GM18867 (cell line): ENCODE measurements around the gene UQCRQ.
"Not testable (repeated sequence)": the region's sequence is repeated elsewhere in the genome, so short reads cannot be mapped to it uniquely, and the experiment has no call there.

Experiments
- ATAC-seq: cut with Tn5 transposase; IDR thresholded peaks from one replicate; pipeline ENCODE4 v1.9.1; 2021; ENCODE audit warnings: mild to moderate bottlenecking, moderate library complexity; ENCODE audit not compliant: unreplicated experiment

UQCRQ gene

DNA sequence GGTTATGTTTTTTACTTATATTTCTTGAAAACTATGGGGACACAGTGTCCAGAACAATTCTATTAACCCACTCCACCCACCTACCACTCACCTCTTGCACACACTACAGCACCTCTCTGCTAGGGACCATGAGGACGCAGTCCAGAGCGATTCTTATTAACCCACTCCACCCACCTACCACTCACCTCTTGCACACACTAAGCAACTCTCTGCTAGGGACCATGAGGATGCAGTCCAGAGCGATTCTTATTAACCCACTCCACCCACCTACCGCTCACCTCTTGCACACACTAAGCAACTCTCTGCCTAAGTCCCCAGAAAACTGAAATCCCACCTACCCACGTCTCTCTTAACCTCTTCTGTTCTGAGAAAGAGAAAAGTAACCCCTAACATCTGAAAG, 33.8 kb upstream of the UQCRQ start:
- ATAC-seq = no peak

DNA sequence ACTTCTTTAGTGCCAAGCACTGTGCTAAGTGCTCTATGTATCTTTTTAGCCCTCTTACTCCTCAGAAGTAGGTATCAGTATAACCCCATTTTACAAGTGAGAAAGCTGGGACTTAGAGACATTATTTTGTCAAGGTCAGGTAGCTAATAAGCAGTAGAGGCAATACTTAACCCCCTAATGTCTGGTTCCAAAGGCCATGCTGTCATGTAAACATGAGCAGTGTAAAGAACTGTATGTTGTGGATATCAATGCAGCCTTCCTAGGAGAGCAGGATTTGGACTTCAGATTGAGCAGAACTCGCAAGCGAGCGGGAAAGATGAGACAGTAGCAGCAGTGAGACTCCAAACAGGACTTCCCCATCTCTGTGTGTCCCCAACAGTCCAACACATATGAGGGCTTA, 32.4 kb upstream of the UQCRQ start:
- no peak for ATAC-seq

DNA sequence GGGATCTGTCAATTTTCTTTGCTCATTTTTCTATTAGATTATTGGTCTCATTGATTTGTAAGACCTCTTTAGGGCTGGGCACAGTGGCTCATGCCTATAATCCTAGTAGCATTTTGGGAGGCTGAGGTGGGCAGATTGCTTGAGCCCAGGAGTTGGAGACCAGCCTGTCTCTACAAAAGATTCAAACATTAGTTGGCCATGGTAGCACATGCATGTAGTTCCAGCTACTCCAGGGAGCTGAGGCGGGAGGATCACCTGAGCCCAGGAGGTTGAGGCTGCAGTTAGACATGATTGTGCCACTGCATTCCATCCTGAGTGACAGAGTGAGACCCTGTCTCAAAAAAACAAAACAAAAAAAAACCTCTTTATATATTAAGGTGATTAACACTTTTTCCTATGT, 29.6 kb upstream of the UQCRQ start:
- no peak for ATAC-seq

DNA sequence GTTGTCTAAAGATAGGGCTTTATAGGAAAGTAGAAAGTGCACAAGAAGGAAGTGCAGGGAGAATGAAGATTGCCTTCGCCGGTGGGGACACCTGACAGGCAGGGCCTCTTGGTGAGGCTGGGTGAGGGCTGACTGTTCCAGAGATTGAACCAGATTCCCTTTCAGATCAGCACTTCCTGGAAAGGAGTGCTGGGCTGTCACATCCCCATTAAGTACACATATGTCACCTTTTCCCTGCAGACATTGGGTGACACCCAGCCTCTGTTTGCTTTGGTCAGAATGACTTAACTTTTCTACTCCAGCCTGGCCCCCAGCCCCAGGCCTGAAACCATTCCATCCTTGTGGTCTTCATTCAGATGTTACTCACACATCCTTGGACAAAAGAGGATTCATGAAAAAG, 28.6 kb upstream of the UQCRQ start:
- ATAC-seq = no peak

DNA sequence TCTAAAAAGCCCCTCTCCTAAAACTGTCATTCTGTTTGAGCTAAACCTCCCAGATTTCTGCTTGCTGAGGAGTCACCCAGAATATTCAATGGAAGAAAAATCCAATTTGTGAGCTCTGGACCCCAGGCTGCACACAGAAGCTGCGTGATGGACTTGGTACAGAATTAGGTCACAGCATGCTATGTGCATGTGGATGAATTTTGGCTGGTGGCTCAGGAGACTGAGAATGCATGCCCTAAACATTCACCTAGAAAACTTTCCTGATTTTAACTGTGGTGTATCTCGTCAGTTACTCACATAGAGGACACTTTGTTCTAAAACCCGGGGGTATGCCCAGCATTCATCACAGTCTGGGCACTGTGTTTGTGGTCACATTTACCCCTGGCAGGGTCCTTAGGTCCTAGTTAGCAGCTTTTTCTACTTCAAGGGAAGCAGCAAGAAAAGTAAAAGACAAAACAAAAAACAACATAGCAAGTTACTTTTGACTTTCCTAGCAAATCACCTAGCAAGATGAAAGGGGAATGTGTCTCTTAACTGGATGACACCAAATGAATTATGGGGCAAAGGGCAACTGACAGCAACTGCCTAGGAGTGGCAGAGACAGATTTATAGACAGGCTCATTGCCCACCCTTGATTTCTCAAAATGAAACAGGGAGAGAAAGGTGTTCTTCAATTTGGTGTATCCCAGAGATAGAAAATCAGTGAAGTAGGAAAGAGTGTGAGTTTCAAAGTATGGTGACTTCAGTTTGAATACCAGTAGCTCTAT, 27.7 kb upstream of the UQCRQ start:
- ATAC-seq = no peak

DNA sequence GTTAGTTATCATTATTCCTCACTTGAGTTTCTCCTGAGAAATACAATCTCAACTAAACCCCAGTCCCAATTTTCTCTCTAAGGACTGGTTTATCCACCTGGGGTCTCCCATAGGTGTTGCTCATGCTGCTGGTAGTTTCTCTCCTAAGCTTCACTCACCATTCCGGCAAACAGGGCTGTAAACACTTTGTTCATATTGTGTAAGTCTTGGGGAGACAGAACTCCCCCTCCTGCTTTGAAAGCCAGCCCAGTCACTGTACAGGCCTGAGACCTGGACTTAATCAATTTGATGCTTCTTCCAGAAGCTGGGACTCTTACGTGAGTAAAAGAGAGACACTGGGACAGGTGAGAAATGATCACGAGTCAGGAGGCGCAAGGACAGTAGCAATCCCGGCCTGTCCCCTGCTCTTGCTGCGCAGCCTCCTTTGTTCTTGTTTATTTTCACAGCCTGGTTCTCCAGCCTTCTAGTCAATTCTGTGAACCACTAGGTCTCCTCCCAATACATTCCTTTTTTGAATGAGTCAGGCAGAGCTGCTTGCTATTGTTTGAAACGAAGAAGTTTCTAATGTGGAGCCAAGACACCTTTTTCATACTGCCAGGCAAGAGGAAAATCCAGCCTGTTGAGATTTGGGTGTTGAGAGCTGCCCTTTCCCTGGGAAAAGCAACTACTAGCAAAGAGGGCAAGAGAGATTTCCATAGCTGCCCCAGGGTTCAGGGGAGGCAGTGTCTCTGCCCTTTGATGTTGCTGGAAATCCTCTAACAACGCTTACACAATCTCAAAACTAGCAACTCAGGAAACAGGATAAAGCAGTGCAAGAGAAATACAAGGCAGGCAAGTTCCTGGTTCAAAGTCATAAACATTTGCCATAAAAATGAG, 26.8 kb upstream of the UQCRQ start:
- no peak for ATAC-seq

DNA sequence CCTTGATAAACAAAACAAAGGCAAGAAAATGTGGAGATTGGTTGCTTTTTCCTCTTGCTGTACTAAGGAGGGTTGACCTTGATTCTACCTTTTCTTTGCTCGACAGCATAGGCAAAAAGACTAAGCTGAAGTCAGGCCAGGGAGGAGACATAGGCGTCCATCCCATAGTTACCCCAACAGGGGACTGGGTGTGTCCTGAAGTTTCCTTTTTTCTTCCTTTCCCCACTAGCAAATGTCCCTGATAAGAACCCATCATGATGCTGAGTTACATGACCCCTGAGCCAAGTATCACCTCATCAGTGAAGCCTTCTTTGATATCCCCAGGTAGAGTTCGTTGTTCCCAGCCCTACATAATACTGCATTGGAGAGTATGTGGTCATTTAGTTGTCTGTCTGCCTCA, 26.1 kb upstream of the UQCRQ start:
- no peak for ATAC-seq

DNA sequence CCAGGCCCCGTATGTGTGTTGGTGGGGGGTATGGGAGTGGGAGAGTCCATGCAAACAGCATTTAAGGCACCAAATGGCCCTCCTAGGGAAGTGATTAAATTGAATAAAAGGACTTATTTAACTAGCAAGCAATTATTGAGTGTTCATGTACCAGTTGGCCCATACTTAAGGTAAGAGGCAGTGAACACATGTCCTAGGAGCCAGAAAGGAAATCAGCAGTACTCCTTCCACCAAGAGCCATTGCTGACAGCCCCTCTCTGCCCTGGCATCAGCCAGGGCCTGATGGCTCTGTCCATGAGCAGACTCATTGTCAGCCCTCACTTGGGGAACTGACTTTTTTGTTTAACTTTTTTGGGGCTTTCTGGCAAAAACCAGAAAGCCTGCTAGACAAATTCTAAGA, 25.5 kb upstream of the UQCRQ start:
- no peak for ATAC-seq

DNA sequence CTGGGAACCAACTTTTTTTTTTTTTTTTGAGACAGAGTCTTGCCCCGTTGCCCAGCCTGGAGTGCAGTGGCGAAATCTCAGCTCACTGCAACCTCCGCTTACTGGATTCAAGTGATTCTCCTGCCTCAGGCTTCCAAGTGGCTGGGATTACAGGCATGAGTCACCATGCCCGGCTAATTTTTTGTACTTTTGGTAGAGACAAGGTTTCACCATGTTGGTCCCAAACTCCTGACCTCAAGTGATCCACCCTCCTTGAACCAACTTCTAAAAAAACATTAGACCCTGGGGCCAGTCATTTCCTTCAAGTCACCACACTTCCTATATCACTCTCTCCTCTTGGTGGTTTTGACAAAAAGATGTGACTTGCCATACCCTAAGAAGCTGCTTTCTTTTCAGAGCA, 25.1 kb upstream of the UQCRQ start:
- no peak for ATAC-seq

DNA sequence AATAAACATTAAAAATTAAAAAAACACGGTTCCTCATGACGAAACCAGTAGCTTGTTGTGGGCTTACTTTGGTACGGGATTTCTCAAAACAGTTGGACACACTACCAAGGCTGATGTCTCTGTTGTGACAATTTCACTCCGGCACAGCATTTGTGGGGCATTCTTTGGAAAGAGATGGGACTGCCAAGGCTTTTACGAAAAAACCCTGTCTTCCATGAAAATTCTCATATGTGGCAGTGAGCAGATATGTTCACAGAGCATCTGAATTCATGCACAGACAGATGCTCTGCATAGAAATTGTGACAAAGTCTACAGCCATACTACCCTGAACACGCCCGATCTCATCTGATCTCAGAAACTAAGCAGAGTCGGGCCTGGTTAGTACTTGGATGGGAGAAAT, 18.2 kb upstream of the UQCRQ start:
- no peak for ATAC-seq

DNA sequence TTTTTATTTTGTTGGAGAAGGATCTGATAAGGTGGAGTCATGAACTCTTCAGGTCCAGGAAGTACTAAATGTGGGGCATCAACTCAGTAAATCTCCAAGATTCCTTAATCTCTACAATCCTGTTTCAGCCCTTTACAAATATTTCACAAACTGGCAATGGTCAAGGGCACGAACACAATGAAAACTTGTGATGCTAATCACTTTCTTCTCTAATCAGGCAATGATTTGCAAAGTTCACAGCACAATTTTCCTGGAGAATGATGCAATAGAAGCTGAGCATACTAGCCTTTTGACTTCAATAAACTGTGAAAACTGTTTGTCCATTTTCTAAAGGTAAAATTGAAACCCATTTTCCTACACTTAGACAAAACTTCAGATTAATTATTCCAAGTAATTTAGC, 17.1 kb upstream of the UQCRQ start:
- no peak for ATAC-seq

DNA sequence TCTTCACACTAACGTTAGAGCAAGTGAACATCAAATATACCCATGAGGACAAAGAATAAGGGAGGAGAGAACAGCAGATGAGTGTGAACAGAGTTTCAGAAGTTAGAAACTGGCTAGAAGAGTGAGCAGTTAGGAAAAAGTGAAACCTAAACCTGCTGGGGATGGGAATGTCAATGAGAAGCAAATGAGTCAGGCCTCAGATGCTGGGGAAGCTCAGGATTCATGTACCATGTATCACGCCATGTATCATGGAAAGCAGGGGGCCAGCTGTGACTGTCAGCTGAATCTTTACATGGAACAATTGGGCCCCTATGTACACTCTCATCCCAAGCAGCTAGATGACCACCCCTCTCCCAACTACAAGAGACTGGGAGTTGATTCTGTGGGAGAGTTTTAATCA, 16.4 kb upstream of the UQCRQ start:
- no peak for ATAC-seq

DNA sequence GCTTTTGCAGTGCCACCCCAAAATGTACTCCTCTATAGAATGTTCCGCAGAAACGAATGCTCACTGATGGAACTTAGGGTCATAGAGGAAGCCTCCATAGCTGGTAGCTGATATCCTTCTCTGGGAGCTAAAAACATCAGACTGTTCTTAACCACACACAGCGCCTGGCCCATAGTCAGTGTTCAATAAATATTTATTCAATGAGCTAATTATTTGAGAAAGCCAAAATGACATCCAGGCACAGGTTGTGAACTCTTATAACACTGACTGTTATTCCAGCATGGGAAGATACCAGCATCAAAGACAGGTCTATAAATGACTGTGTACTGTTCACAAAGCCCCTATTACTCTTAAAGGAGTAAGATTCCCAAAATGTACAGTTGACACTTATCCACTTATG, 13.1 kb upstream of the UQCRQ start:
- no peak for ATAC-seq

DNA sequence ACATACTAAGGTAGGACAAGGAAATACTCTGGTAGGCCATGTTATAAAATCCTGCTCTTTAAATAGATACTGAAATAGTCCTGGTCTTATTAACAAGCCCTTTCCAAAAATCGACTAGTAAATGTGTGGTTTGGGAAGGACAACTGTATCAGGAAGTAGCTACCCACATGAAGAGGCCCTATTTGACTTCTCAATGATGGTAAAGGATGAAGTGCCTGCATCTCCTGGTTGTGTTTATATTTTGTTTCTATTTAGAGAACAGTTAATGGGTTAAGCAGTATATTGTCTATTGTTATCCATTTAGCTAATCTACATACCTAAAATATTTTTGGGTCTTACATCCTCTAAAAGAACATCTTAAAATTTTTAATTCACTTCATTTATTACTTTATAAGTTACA, 12.7 kb upstream of the UQCRQ start:
- ATAC-seq = no peak

DNA sequence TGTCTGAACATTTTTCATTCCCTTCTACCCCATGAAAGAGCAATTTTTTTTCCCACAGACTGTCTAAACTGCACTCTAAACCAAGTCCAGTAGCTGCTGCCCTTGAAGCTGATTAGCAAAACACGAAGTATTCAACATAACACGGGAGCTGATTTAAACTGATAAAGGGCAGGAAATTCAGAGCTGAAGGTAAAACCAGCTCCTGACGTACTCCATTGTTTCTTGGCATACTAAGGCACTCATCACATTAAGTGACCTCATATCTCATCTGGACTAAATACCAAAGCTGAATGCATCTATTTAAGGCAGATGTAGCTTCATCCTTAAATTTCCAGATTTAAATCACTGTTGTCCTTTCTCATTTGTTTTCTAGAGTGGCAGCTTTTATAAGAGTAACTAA, 12.1 kb upstream of the UQCRQ start:
- ATAC-seq = no peak

DNA sequence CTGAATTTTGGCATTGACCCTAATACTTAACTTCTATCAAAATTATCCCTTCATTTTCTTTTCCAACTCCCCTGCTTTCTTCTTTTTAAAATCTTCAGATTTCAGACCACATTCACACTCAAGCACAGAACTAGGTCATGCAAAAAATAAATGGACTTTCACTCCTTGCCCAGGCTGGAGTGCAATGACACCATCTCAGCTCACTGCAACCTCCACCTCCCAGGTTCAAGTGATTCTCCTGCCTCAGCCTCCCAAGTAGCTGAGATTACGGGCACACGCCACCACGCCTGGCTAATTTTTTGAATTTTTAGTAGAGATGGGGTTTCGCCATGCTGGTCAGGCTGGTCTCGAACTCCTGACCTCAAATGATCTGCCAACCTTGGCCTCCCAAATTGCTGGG, 11.4 kb upstream of the UQCRQ start:
- not testable (repeated sequence) for ATAC-seq

DNA sequence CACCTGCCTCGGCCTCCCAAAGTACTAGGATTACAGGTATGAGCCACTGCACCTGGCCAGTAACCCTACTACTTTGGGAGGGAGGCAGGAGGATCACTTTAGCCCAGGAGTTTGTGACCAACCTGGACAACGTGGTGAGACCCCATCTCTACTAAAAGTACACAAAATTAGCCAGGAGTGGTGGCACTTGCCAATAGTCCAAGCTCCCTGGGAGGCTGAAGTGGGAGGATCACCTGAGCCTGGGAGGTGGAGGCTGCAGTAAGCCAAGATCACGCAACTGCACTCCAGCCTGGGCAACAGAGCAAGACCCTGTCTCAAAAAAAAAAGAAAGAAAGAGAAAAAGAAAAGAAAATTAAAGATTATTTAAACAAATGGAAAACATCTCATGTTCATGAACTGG, 10.4 kb upstream of the UQCRQ start:
- ATAC-seq = no peak

DNA sequence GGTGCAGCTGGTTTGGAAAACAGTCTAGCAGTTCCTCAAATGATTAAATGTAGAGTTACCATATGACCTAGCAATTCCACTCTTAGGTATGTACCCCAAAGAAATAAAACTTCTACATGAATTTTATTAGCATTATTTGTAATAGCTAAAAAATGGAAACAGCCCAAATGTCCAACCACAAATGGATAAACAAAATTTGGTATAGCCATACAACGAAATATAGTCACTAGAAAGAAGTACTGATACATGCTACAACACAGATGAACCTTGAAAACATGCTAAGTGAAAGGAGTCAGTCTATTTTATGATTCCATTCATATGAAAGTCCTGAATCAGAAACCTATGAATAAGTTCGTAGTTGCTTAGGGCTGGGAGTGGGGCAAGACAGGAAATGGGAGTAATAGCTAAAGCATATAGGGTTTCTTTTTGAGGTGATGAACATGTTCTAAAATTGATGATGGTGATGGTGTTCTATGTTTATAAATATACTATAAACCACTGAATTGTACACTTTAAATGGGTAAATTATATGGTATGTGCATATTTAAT, 6.5 kb upstream of the UQCRQ start:
- no peak for ATAC-seq

DNA sequence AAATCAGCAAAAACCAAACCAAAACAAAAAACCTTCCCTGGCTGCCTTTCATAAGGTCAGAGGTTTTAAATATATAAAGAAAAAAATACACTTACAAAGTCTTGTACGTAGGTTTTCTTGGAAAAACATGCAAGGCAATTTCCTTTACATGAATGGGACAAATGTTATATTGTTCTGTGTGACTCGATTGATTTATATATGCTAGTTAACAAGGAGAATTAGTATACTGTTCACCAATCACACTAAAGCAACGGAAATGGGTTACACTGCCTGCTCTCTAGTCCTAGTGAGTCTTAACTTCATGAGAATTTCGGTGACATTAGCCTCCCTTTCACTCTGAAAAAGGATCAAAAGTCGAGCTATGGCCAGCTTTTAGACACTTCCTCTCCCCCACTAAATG, 5.7 kb upstream of the UQCRQ start:
- ATAC-seq = no peak

DNA sequence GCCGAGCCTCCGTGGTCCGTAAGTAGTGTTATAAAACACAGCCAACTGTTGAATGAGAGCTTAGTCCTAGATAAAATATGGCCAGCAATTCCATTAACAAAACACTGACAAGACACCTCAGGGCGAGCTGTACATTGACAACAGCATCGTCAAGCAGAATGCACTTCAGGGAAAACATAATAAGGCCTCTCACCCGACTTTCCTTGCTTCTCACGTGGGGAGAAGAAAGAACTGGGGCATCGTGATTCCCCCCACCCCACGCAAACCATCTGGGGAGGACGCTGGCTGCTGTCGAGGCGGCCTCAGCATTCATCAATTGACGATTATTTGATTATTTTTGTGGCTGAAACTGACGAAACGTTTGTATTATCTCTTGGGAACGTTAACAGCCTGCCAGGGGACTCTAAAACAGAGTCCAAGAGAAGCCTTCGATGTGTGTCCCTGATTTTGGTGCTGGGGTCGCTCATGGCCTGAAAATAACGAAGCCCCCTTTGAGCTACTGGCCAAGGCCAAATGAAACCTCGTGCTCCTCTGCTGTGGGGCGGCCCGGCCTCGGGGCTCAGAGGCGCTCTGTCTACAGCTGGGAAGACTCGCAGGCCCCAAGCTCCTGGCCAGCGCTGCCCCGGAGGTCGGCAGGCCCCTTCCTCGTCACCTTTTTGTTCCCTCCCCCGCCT, 637 bp upstream of the UQCRQ start:
- ATAC-seq = peak; percentile 25

DNA sequence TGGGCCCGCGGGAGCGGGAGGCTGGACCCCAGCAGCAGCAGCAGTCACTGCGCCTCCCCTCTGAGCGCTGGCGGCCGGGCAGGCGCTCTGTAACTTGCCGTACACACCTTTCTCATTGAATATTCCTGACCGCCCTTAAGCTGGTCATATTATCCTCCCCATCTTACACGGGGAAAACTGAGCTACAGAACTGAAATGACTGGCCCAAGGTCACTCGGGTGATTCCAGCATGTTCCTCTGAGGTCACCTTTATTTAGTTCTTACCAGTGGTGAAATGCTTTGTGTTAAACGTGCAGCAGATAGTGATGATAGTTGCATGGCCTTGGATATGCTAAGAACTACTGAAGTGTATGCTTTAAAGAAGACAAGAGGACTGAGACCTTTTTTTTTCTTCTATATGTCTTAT, 607 bp downstream of the UQCRQ start:
- no peak for ATAC-seq

DNA sequence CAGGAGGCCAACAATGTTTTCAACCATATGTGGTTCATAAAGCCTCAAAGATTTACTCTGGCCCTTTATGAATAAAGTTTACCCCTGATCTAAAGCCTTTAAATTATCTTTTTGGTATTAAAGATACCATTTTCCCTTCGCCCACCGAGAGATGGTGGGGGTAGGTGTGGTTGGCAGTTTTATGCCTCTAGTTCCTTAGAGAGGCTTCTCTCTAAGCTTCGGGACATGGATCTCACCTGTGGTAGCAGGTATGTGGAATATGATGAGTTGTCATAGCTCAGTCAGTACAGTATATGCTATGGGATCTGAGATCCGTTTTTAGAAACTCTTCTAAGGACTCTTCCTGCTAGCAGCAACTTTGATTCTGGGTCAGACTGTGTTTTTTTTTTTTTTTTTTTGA, 2.3 kb downstream of the UQCRQ start:
- no peak for ATAC-seq
